Fibroblast of skin of scalp (primary cell): ENCODE data around the gene PHRF1. TPM values are rescaled to one million over a fixed set of nuclear protein-coding genes. Genes with fewer than 3 reads are reported as not detected.

Source experiments
- DNase-seq: peaks from one replicate; pipeline ENCODE4 v3.0.0-alpha.2; 2013
- polyA plus RNA-seq, 2 experiments: library from polyadenylated mRNA; unstranded; fragments of 120-200 nt; gene quantifications; one replicate each; pipeline ENCODE4 v1.2.1, GENCODE V29; 2013; ENCODE audit not compliant: insufficient read length in 2 of 2

The PHRF1 gene, protein sequence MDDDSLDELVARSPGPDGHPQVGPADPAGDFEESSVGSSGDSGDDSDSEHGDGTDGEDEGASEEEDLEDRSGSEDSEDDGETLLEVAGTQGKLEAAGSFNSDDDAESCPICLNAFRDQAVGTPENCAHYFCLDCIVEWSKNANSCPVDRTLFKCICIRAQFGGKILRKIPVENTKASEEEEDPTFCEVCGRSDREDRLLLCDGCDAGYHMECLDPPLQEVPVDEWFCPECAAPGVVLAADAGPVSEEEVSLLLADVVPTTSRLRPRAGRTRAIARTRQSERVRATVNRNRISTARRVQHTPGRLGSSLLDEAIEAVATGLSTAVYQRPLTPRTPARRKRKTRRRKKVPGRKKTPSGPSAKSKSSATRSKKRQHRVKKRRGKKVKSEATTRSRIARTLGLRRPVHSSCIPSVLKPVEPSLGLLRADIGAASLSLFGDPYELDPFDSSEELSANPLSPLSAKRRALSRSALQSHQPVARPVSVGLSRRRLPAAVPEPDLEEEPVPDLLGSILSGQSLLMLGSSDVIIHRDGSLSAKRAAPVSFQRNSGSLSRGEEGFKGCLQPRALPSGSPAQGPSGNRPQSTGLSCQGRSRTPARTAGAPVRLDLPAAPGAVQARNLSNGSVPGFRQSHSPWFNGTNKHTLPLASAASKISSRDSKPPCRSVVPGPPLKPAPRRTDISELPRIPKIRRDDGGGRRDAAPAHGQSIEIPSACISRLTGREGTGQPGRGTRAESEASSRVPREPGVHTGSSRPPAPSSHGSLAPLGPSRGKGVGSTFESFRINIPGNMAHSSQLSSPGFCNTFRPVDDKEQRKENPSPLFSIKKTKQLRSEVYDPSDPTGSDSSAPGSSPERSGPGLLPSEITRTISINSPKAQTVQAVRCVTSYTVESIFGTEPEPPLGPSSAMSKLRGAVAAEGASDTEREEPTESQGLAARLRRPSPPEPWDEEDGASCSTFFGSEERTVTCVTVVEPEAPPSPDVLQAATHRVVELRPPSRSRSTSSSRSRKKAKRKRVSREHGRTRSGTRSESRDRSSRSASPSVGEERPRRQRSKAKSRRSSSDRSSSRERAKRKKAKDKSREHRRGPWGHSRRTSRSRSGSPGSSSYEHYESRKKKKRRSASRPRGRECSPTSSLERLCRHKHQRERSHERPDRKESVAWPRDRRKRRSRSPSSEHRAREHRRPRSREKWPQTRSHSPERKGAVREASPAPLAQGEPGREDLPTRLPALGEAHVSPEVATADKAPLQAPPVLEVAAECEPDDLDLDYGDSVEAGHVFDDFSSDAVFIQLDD (N-terminal part only)
- 22.3 TPM for polyA plus RNA-seq (2013, experiment 1 of 2; ENCODE audit: insufficient read length)
- polyA plus RNA-seq (2013, experiment 2 of 2; ENCODE audit: insufficient read length) = 21.1 TPM

GRCh38 chr11:575996-576768, at the start of gene PHRF1:
Gene PHRF1 (plus strand): TSS chr11:576470. CDS start chr11:581513, 5,043 bp downstream.
- DNase-seq = peak; percentile 95

GRCh38 chr11:528166-528814, 48.0 kb upstream of the PHRF1 start:
- no peak for DNase-seq

GRCh38 chr11:528815-529727, 47.2 kb upstream of the PHRF1 start:
- DNase-seq = no peak

DNA sequence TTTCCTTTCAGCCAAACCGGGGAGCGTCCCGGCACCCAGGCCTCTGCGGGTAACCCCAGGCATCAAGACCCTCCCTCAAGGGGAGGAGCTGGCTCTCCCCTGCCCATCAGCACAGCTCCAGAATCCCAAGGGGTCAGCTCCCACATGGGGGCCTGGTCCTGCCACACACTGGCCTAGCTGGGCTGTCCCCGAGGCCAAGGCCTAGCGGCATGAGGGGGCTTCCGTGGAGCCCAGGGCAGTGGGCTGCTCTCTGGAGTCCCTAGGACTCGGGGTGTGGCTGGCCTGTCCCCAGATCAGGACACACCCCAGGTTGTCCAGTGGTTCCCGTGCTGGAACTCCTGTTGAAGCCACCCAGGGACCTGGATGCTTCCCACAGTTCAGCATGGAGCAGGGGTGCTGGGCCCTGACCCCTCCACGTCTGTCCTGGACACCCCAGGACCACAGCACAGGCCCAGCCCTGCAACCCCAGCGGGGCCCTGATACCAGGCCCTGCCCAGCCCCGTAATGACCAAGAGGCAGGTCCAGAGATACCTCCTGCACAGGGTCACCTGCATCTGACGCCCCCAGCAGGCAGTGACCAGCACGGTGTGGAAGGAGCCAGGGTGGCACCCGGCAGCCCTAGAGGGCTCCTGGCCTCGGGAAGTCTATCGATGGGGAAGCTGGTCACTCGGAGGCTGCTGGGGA, 46.4 kb upstream of the PHRF1 start:
- no peak for DNase-seq

GRCh38 chr11:530960-531831, 45.1 kb upstream of the PHRF1 start:
- DNase-seq = no peak

- no peak for DNase-seq
These were observed 44.2 kb upstream of the PHRF1 start for GRCh38 chr11:531919-532526.

DNA sequence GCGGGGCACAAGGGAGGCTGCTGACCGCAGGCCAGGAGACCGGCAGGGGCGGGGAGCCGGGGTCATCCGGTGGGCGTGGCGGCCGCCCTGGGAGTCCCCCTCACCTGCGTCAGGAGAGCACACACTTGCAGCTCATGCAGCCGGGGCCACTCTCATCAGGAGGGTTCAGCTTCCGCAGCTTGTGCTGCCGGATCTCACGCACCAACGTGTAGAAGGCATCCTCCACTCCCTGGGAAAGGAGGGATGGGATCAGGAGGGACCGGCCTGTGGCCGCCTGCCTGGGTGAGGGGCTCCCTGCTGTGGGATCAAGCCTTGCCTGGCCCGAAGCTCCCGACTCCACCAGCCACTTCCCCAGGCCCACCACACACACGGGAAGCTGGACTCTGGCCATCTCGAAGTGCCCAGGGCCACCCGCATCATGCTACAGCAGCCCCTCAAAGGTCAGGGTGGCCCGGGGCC, 43.7 kb upstream of the PHRF1 start:
- DNase-seq = no peak

DNA sequence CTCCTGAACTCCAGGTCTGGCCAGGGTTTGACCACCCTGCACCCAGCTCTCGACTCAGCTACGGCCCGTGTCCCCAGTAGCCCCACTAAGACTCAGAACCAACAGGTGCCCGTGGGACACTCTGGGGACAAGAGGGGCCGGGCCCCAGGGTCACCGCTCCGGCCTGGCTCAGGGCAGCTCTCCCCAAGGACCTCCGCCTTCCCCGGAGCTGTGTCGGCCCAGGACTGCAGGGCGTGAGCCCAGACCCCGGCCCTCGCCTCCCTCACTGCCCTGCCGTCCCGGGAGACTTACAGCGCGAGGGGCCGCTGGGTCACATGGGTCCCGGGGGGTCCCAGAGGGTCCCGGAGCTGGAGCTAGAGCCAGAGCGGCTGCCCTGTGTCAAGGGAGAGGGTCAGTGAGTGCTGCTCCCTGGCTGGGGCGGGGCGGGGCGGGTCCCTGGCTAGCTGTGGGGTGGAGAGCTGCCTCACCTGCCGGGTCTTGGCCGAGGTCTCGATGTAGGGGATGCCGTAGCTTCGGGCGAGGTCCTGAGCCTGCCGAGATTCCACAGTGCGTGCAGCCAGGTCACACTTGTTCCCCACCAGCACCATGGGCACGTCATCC, 43.2 kb upstream of the PHRF1 start:
- DNase-seq = no peak

DNA sequence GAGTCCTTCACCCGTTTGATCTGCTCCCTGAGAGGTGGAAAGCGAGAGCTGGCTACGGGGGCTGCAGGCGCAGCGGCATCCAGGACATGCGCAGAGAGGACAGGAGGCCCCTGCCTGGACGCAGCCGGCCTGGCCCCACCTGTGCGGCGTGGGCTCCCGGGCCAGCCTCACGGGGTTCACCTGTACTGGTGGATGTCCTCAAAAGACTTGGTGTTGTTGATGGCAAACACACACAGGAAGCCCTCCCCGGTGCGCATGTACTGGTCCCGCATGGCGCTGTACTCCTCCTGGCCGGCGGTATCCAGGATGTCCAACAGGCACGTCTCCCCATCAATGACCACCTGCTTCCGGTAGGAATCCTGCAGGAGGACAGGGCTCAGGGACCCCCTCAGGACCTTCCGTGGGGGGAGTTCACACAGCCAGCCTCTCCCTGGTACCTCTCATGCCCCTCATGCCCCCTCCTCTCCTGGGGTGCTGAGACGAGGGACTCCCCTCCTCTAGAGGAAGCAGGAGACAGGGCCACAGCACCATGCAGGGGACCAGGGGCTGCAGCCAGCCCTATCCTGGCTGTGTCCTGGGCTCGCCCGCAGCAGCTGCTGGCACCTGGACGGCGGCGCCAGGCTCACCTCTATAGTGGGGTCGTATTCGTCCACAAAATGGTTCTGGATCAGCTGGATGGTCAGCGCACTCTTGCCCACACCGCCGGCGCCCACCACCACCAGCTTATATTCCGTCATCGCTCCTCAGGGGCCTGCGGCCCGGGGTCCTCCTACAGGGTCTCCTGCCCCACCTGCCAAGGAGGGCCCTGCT, 42.5 kb upstream of the PHRF1 start:
- no peak for DNase-seq

GRCh38 chr11:534396-535209, 41.7 kb upstream of the PHRF1 start:
- no peak for DNase-seq

GRCh38 chr11:535210-535518, 41.1 kb upstream of the PHRF1 start:
- DNase-seq = no peak

GRCh38 chr11:535519-536454, 40.5 kb upstream of the PHRF1 start, which contains the start of gene HRAS:
Gene HRAS (minus strand): TSS chr11:535576.
- DNase-seq = peak; percentile 95

DNA sequence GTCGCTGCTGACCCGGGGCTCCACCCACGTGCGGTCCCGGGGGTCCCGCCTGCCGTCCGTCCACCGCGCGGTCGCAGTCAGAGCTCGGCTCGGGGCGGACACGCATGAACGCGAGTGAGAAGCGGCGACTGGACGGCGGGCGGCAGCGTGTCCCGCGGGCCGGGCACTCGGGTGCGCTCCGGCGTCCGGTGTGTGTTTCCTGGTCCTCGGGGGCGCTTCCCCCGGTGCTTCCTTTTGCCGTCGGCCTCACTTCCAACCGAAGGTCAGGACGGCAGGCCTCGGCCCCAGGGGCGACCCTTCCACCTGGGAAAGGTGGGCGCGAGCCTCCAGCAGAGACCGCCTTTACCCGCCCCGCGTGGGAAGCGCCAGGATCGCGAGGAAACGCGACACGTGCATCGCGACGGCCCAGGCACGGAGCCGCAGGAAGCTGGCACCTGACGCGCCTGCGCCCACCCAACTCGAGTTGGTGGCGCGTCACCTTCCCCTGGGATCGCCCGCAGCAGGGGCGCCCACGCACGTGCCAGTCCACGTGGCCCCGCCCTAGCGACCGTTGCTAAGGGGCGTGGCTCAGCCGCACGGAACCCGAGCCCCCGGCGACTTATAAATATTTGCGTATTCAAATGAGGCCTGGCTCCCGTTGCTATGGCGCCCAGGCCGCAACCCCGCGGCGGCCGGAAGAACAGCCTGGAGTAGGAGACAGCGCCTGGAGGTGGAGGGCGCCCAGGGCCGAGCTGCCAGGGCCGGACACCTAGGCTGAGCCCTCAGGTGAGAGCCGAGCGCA, 39.2 kb upstream of the PHRF1 start, which contains the start of gene LRRC56:
TSS of gene LRRC56 (plus strand) at position 687 of the 781 bp plus-strand sequence. CDS start 3,158 bp downstream, outside the sequence.
- DNase-seq = peak; percentile 81
